Fibroblast of villous mesenchyme (primary cell): Measurements from ENCODE around the gene SLC39A3. TPM values are rescaled to one million over a fixed set of nuclear protein-coding genes. Genes with fewer than 3 reads are reported as not detected.

ENCODE experiments used
- DNase-seq: peaks from one replicate; pipeline ENCODE4 v3.0.0-alpha.2; 2010; ENCODE audit warnings: low read depth
- H3K4me3 ChIP-seq: 2 replicates; pipeline ENCODE4 v1.5.1; 2011; ENCODE audit warnings: low read depth, mild to moderate bottlenecking, low read length
- CTCF ChIP-seq: IDR thresholded peaks from 2 replicates; pipeline ENCODE4 v1.5.1; 2012; ENCODE audit warnings: low read depth, mild to moderate bottlenecking, low read length; ENCODE audit not compliant: insufficient read depth
- total RNA-seq: library from RNA; depleted of rRNA; stranded (reverse); fragments of >200 nt; gene quantifications from 2 replicates; pipeline ENCODE4 v1.2.3, GENCODE V29; 2012

Gene SLC39A3
- total RNA-seq, 1 donor, result 25.9 TPM

- no peak for TF ChIP-seq CTCF
- no peak for DNase-seq
- H3K4me3 ChIP-seq, result no peak overlapping the region
Observed at GRCh38 chr19:2761309-2761677, 21.5 kb upstream of the SLC39A3 start.

- TF ChIP-seq CTCF, result no peak
- no peak overlapping the region for H3K4me3 ChIP-seq
- no peak for DNase-seq
Observed at GRCh38 chr19:2759965-2760364, 20.1 kb upstream of the SLC39A3 start.

- DNase-seq, result no peak
- no peak for TF ChIP-seq CTCF
Observed at GRCh38 chr19:2759362-2759761, 19.5 kb upstream of the SLC39A3 start.

GRCh38 chr19:2758601-2759313, 18.9 kb upstream of the SLC39A3 start:
- DNase-seq, result no peak
- no peak overlapping the region for H3K4me3 ChIP-seq
- no peak for TF ChIP-seq CTCF

More at GRCh38 chr19:2759362-2759761, 19.5 kb upstream of the SLC39A3 start:
- H3K4me3 ChIP-seq, result no peak overlapping the region

- no peak for TF ChIP-seq CTCF
- no peak overlapping the region for H3K4me3 ChIP-seq
- DNase-seq, result no peak
Observed at GRCh38 chr19:2756921-2757881, 17.4 kb upstream of the SLC39A3 start.

GRCh38 chr19:2756477-2756876, 16.7 kb upstream of the SLC39A3 start:
- TF ChIP-seq CTCF, result no peak
- no peak for DNase-seq
- H3K4me3 ChIP-seq, result no peak overlapping the region
